Measurements from ENCODE around the gene TYW1B.
"Not testable (repeated sequence)": the region's sequence is repeated elsewhere in the genome, so short reads cannot be mapped to it uniquely, and the experiment has no call there.

Gene TYW1B

GRCh38 chr7:72766994-72767393, 61.0 kb downstream of the TYW1B start:
- not testable (repeated sequence) for H3K27ac ChIP-seq; DNase-seq (ENCODE audit: low read depth, low spot score)

- no peak overlapping the region for H3K27ac ChIP-seq
- no peak for DNase-seq (ENCODE audit: low read depth, low spot score)
Observed at GRCh38 chr7:72760602-72761001, 67.4 kb downstream of the TYW1B start.

- H3K27ac ChIP-seq, result no peak overlapping the region
- no peak for DNase-seq (ENCODE audit: low read depth, low spot score)
Observed at GRCh38 chr7:72754312-72754711, 73.7 kb downstream of the TYW1B start.

GRCh38 chr7:72753781-72754180, 74.2 kb downstream of the TYW1B start:
- no peak overlapping the region for H3K27ac ChIP-seq
- DNase-seq (ENCODE audit: low read depth, low spot score), result no peak

GRCh38 chr7:72753229-72753628, 74.8 kb downstream of the TYW1B start:
- DNase-seq (ENCODE audit: low read depth, low spot score); H3K27ac ChIP-seq: not testable (repeated sequence)

GRCh38 chr7:72751978-72752377, 76.0 kb downstream of the TYW1B start:
- no peak overlapping the region for H3K27ac ChIP-seq
- DNase-seq (ENCODE audit: low read depth, low spot score), result no peak

GRCh38 chr7:72751378-72751777, 76.6 kb downstream of the TYW1B start:
- DNase-seq (ENCODE audit: low read depth, low spot score), result no peak
- no peak overlapping the region for H3K27ac ChIP-seq

GRCh38 chr7:72748649-72749048, 79.4 kb downstream of the TYW1B start:
- not testable (repeated sequence) for DNase-seq (ENCODE audit: low read depth, low spot score); H3K27ac ChIP-seq

- not testable (repeated sequence) for H3K27ac ChIP-seq; DNase-seq (ENCODE audit: low read depth, low spot score)
Observed at GRCh38 chr7:72744244-72744926, 83.6 kb downstream of the TYW1B start.

- DNase-seq (ENCODE audit: low read depth, low spot score); H3K27ac ChIP-seq: not testable (repeated sequence)
Observed at GRCh38 chr7:72743801-72744200, 84.2 kb downstream of the TYW1B start.

- DNase-seq (ENCODE audit: low read depth, low spot score); H3K27ac ChIP-seq: not testable (repeated sequence)
Observed at GRCh38 chr7:72739716-72740115, 88.3 kb downstream of the TYW1B start.

GRCh38 chr7:72735855-72736254, 92.1 kb downstream of the TYW1B start:
- not testable (repeated sequence) for DNase-seq (ENCODE audit: low read depth, low spot score); H3K27ac ChIP-seq

GRCh38 chr7:72730815-72731214, 97.2 kb downstream of the TYW1B start:
- DNase-seq (ENCODE audit: low read depth, low spot score); H3K27ac ChIP-seq: not testable (repeated sequence)

GRCh38 chr7:72730384-72730783, 97.6 kb downstream of the TYW1B start:
- DNase-seq (ENCODE audit: low read depth, low spot score); H3K27ac ChIP-seq: not testable (repeated sequence)

GRCh38 chr7:72729130-72729529, 98.9 kb downstream of the TYW1B start:
- DNase-seq (ENCODE audit: low read depth, low spot score); H3K27ac ChIP-seq: not testable (repeated sequence)

GRCh38 chr7:72722694-72723093, 105.3 kb downstream of the TYW1B start:
- not testable (repeated sequence) for H3K27ac ChIP-seq; DNase-seq (ENCODE audit: low read depth, low spot score)

GRCh38 chr7:72720890-72721289, 107.1 kb downstream of the TYW1B start:
- H3K27ac ChIP-seq, result not testable (repeated sequence)

GRCh38 chr7:72717252-72717774, 110.7 kb downstream of the TYW1B start:
- H3K27ac ChIP-seq; DNase-seq (ENCODE audit: low read depth, low spot score): not testable (repeated sequence)

More at GRCh38 chr7:72720890-72721289, 107.1 kb downstream of the TYW1B start:
- DNase-seq (ENCODE audit: low read depth, low spot score), result not testable (repeated sequence)

GRCh38 chr7:72711927-72712326, 116.1 kb downstream of the TYW1B start:
- DNase-seq (ENCODE audit: low read depth, low spot score); H3K27ac ChIP-seq: not testable (repeated sequence)

GRCh38 chr7:72710983-72711382, 117.0 kb downstream of the TYW1B start:
- DNase-seq (ENCODE audit: low read depth, low spot score), result no peak
- no peak overlapping the region for H3K27ac ChIP-seq

GRCh38 chr7:72709909-72710308, 118.1 kb downstream of the TYW1B start:
- no peak for DNase-seq (ENCODE audit: low read depth, low spot score)
- no peak overlapping the region for H3K27ac ChIP-seq

All from epithelial cell of prostate (primary cell).